Esophagus muscularis mucosa (tissue), 4 donors: Measurements from ENCODE around the gene PUS7. TPM values are rescaled to one million over a fixed set of nuclear protein-coding genes. Genes with fewer than 3 reads are reported as not detected.

Experiments
- DNase-seq: peaks from one replicate; pipeline ENCODE4 v3.0.0-alpha.2; 2017; ENCODE audit errors: extremely low spot score
- H3K27ac ChIP-seq, 4 donors: fragments of 200-600 bp; sonication (generic); replicated peaks in 1 of 4; 1 replicate in 3 of 4; 2 replicates in 1 of 4; pipeline ENCODE4 v1.5.1; 2016 to 2019; ENCODE audit warnings: mild to moderate bottlenecking in 1 of 4
- H3K27me3 ChIP-seq, 4 donors: fragments of 200-600 bp; sonication (generic); one replicate each; pipeline versions ENCODE4 v1.5.1 to v1.6.0; 2016 to 2019
- H3K36me3 ChIP-seq, 4 donors: fragments of 200-600 bp; sonication (generic); one replicate each; pipeline ENCODE4 v1.5.1; 2016 to 2019
- H3K4me1 ChIP-seq, 4 donors: fragments of 200-600 bp; sonication (generic); one replicate each; pipeline ENCODE4 v1.5.1; 2016 to 2019
- H3K4me3 ChIP-seq, 4 donors: fragments of 200-600 bp; sonication (generic); 1 replicate in 2 of 4; 2 replicates in 2 of 4; pipeline ENCODE4 v1.5.1; 2016 to 2019; ENCODE audit warnings: mild to moderate bottlenecking in 4 of 4, moderate library complexity in 1 of 4
- H3K9me3 ChIP-seq, 4 donors: fragments of 200-600 bp; sonication (generic); 1 replicate in 3 of 4; 2 replicates in 1 of 4; pipeline ENCODE4 v1.5.1; 2016 to 2019
- CTCF ChIP-seq, 3 experiments: fragments of 200-600 bp in 2 of 3; fragments of 450-650 bp in 1 of 3; sonication (generic) in 2 of 3; IDR thresholded peaks; one replicate each; pipeline ENCODE4 v1.5.1; 2017 to 2019; ENCODE audit warnings: antibody characterized with exemption in 3 of 3, mild to moderate bottlenecking in 2 of 3, moderate library complexity in 1 of 3
- POLR2A ChIP-seq: fragments of 450-650 bp; IDR thresholded peaks from one replicate; pipeline ENCODE4 v1.6.1; 2017; ENCODE audit warnings: antibody characterized with exemption, moderate library complexity, mild to moderate bottlenecking, low read depth
- POLR2AphosphoS5 ChIP-seq, 2 donors: sonication (generic); formaldehyde crosslinking; IDR thresholded peaks; one replicate each; pipeline ENCODE4 v1.6.1; 2017; ENCODE audit warnings: antibody characterized with exemption in 2 of 2
- WGBS: methylation state at CpG from one replicate; pipeline ENCODE4 v1.1.5; 2018; 5-methylcytosine and 5-hydroxymethylcytosine counted together
- intact Hi-C: fragments of 100-400 bp; cut with DNase I; formaldehyde crosslinking; loops from one replicate; pipeline ENCODE4 v1.15.1; 2023
- total RNA-seq, 4 donors: library from RNA; depleted of rRNA; stranded (reverse); fragments of >200 nt; gene quantifications; one replicate each; pipeline versions ENCODE4 v1.1.0 to v1.2.1, GENCODE V29; 2016

Gene PUS7
- total RNA-seq, 4 donors from 2014 or later: 7.1 to 22.9 (median 12.7) TPM

- 87% methylated on average over 5 of the region's 5 CpGs for WGBS
- no peaks in the 10 kb centered on the region for H3K36me3 ChIP-seq
Measured at GRCh38 chr7:105408791-105409410, 113.2 kb downstream of the PUS7 start.

More at GRCh38 chr7:105408791-105409410, 113.2 kb downstream of the PUS7 start:
- no peak for DNase-seq
- H3K27me3 ChIP-seq: no peaks in the 10 kb centered on the region
- intact Hi-C loops: no loop called here
- no peak overlapping the region for H3K27ac ChIP-seq
- H3K9me3 ChIP-seq: no peaks in the 10 kb centered on the region
- H3K4me1 ChIP-seq: no peaks in the 10 kb centered on the region
- H3K4me3 ChIP-seq: no peak overlapping the region
- TF ChIP-seq POLR2A: no peak
- TF ChIP-seq CTCF (IDR thresholded peaks at IDR 0.05): no peak
- TF ChIP-seq POLR2AphosphoS5 (IDR thresholded peaks at IDR 0.05): no peak

Other genes with a start within 250 kb of the PUS7 start
- 10 to 100 TPM; 33.0 to 47.4 (median 42.8) TPM for gene SRPK2, start 133.3 kb downstream of the PUS7 start, total RNA-seq
- gene RINT1, start 9.9 kb upstream of the PUS7 start, total RNA-seq: 10 to 100 TPM in 2 of 4 donors, 1 to 10 TPM in 2; 9.1 to 11.5 (median 9.8) TPM
- not detected for gene EFCAB10, start 59.2 kb upstream of the PUS7 start, total RNA-seq